Mesenchymal stem cell (in vitro differentiated cells and primary cell): Measurements from ENCODE around the gene GRAMD1B.

Experiments used
- DNase-seq: peaks from one replicate; pipeline ENCODE4 v3.0.0-alpha.2; 2013
- H2AFZ ChIP-seq: one replicate; pipeline ENCODE4 v1.6.1; 2013; ENCODE audit warnings: low read depth, mild to moderate bottlenecking, control low read depth, inconsistent platforms, low read length, moderate library complexity
- H2AK5ac ChIP-seq: 2 replicates; pipeline ENCODE4 v1.6.1; 2013; ENCODE audit warnings: low read length, moderate library complexity, mild to moderate bottlenecking, inconsistent platforms; ENCODE audit not compliant: severe bottlenecking
- H2BK120ac ChIP-seq: one replicate; pipeline ENCODE4 v1.6.1; 2013; ENCODE audit warnings: low read depth, mild to moderate bottlenecking, inconsistent platforms, low read length, moderate library complexity
- H2BK12ac ChIP-seq, 2 experiments: one replicate each; pipeline ENCODE4 v1.6.1; 2013; ENCODE audit warnings: inconsistent platforms in 2 of 2, low read length in 2 of 2, mild to moderate bottlenecking in 2 of 2, moderate library complexity in 2 of 2, control low read depth in 1 of 2
- H2BK15ac ChIP-seq: one replicate; pipeline ENCODE4 v1.6.1; 2013; ENCODE audit warnings: mild to moderate bottlenecking, low read depth, inconsistent platforms; ENCODE audit not compliant: poor library complexity, severe bottlenecking
- H2BK5ac ChIP-seq: 2 replicates; pipeline ENCODE4 v1.6.1; 2013; ENCODE audit warnings: low read depth, mild to moderate bottlenecking, low read length, control low read depth, inconsistent platforms; ENCODE audit not compliant: poor library complexity, severe bottlenecking
- H3K14ac ChIP-seq, 2 experiments: one replicate each; pipeline ENCODE4 v1.6.1; 2013; ENCODE audit warnings: inconsistent platforms in 2 of 2, low read length in 2 of 2, control low read depth in 1 of 2, mild to moderate bottlenecking in 1 of 2, moderate library complexity in 1 of 2
- H3K18ac ChIP-seq, 2 experiments: one replicate each; pipeline ENCODE4 v1.6.1; 2013; ENCODE audit warnings: inconsistent platforms in 2 of 2, low read length in 2 of 2, control low read depth in 1 of 2, low read depth in 1 of 2, mild to moderate bottlenecking in 1 of 2
- H3K23ac ChIP-seq, 2 experiments: one replicate each; pipeline ENCODE4 v1.6.1; 2013; ENCODE audit warnings: inconsistent platforms in 2 of 2, low read length in 2 of 2, mild to moderate bottlenecking in 2 of 2, moderate library complexity in 2 of 2, control low read depth in 1 of 2
- H3K27ac ChIP-seq: 2 replicates; pipeline ENCODE4 v1.5.1; 2013; ENCODE audit warnings: mild to moderate bottlenecking, moderate library complexity, low read length, control low read depth, inconsistent platforms; ENCODE audit not compliant: poor library complexity, severe bottlenecking
- H3K27me3 ChIP-seq, 2 experiments: 2 replicates each; pipeline versions ENCODE4 v1.6.1 to v1.7.0; 2013; ENCODE audit warnings: low read length in 2 of 2, mild to moderate bottlenecking in 2 of 2, moderate library complexity in 2 of 2, control low read depth in 1 of 2, inconsistent platforms in 1 of 2; ENCODE audit not compliant: control insufficient read depth in 1 of 2, insufficient read depth in 1 of 2
- H3K36me3 ChIP-seq, 2 experiments: 2 replicates each; pipeline versions ENCODE4 v1.6.1 to v1.7.0; 2013; ENCODE audit warnings: low read length in 2 of 2, control low read depth in 1 of 2, inconsistent platforms in 1 of 2, low read depth in 1 of 2, mild to moderate bottlenecking in 1 of 2; ENCODE audit not compliant: insufficient read depth in 2 of 2, control insufficient read depth in 1 of 2
- H3K4ac ChIP-seq, 2 experiments: one replicate each; pipeline ENCODE4 v1.6.1; 2013; ENCODE audit warnings: inconsistent platforms in 2 of 2, low read length in 2 of 2, mild to moderate bottlenecking in 2 of 2, moderate library complexity in 2 of 2, control low read depth in 1 of 2, low read depth in 1 of 2
- H3K4me1 ChIP-seq: 2 replicates; pipeline ENCODE4 v1.6.1; 2013; ENCODE audit warnings: low read depth, low read length, control low read depth; ENCODE audit not compliant: control insufficient read depth, insufficient read depth
- H3K4me2 ChIP-seq: 2 replicates; pipeline ENCODE4 v1.6.1; 2013; ENCODE audit warnings: low read length, mild to moderate bottlenecking, inconsistent platforms; ENCODE audit not compliant: poor library complexity, severe bottlenecking
- H3K4me3 ChIP-seq, 2 experiments: 2 replicates each; pipeline versions ENCODE4 v1.5.1 to v1.7.0; 2013; ENCODE audit warnings: low read length in 2 of 2, mild to moderate bottlenecking in 2 of 2, control low read depth in 1 of 2, low read depth in 1 of 2; ENCODE audit not compliant: insufficient read depth in 1 of 2
- H3K79me1 ChIP-seq: replicated peaks from 2 replicates; pipeline ENCODE4 v1.6.1; 2013; ENCODE audit warnings: mild to moderate bottlenecking, control low read depth, low read length, inconsistent platforms; ENCODE audit not compliant: poor library complexity, severe bottlenecking
- H3K9ac ChIP-seq: 2 replicates; pipeline ENCODE4 v1.7.0; 2013; ENCODE audit warnings: mild to moderate bottlenecking, low read length, moderate library complexity
- H3K9me3 ChIP-seq: 2 replicates; pipeline ENCODE4 v1.7.0; 2013; ENCODE audit warnings: mild to moderate bottlenecking, low read length; ENCODE audit not compliant: control insufficient read depth
- H4K8ac ChIP-seq: one replicate; pipeline ENCODE4 v1.6.1; 2013; ENCODE audit warnings: inconsistent platforms, mild to moderate bottlenecking, low read length, moderate library complexity
- H4K91ac ChIP-seq: one replicate; pipeline ENCODE4 v1.6.1; 2013; ENCODE audit warnings: mild to moderate bottlenecking, low read length, inconsistent platforms
- WGBS: methylation state at CpG from one replicate; pipeline ENCODE4 v1.1.7; 2013; ENCODE audit warnings: mixed read lengths; 5-methylcytosine and 5-hydroxymethylcytosine counted together

Gene GRAMD1B

GRCh38 chr11:123573286-123573685 is 143.2 kb downstream of the GRAMD1B start:
- Histone ChIP-seq H3K4me3 (no peak overlapping the region), H2BK120ac (no peak overlapping the region), H3K4me2 (no peak overlapping the region), H2BK15ac (no peak overlapping the region), H4K91ac (no peak overlapping the region), H2BK12ac (no peak overlapping the region), H3K23ac (no peak overlapping the region), H3K27me3 (peaks cover 0 to 7% of the 10 kb centered on the region in 2 experiments), H3K4me1 (no peaks in the 10 kb centered on the region), H3K18ac (no peak overlapping the region), H2BK5ac (no peak overlapping the region), H2AFZ (no peak overlapping the region), H3K36me3 (no peaks in the 10 kb centered on the region), H3K14ac (no peak overlapping the region), H3K9me3 (no peaks in the 10 kb centered on the region), H3K27ac (no peak overlapping the region), H3K79me1 (no peaks in the 10 kb centered on the region), H4K8ac (no peak overlapping the region), H2AK5ac (no peak overlapping the region), H3K9ac (no peak overlapping the region), H3K4ac (no peak overlapping the region)
- DNase-seq: no peak
- no CpG with 5 or more reads among the region's 2 CpGs for WGBS

- Histone ChIP-seq H3K18ac (no peak overlapping the region), H3K4me3 (no peak overlapping the region), H3K79me1 (no peaks in the 10 kb centered on the region), H2BK120ac (no peak overlapping the region), H2BK15ac (no peak overlapping the region), H3K27ac (no peak overlapping the region), H3K36me3 (peaks cover 2 to 8% of the 10 kb centered on the region in 2 experiments), H3K9me3 (no peaks in the 10 kb centered on the region), H3K27me3 (peaks cover 0 to 11% of the 10 kb centered on the region in 2 experiments), H3K4me2 (no peak overlapping the region), H3K4ac (no peak overlapping the region), H2BK5ac (no peak overlapping the region), H2AFZ (no peak overlapping the region), H2BK12ac (no peak overlapping the region), H2AK5ac (no peak overlapping the region), H4K91ac (no peak overlapping the region), H3K23ac (no peak overlapping the region), H4K8ac (no peak overlapping the region), H3K14ac (no peak overlapping the region), H3K4me1 (no peaks in the 10 kb centered on the region), H3K9ac (no peak overlapping the region)
- WGBS: 86% methylated on average over 6 of the region's 7 CpGs
- no peak for DNase-seq
These were observed 145.4 kb downstream of the GRAMD1B start for GRCh38 chr11:123575441-123575840.

DNA sequence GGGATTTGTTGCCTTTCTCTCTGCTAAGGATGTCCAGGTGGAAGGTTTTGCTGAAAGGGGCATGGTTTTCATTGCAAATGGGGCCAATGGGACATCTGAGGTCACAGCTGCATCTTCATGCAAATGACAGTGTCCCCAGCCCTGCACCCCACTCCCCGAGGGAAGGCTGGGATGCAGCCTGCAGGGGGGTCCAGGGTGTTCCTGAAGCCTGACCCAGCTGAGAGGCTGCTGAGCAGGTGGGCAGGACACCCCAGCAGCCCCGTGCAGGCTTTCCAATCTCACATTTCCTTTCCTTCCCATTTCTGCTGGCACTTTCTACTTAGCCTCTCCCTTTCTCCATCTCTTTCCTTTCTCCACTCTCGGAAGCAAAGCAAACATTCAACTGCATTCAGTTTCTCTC is 146.0 kb downstream of the GRAMD1B start:
- H2BK15ac ChIP-seq: no peak overlapping the region
- H3K4me1 ChIP-seq: peaks cover 2% of the 10 kb centered on the region
- no peak overlapping the region for H3K27ac ChIP-seq
- no peaks in the 10 kb centered on the region for H3K9me3 ChIP-seq
- DNase-seq: no peak
- no peak overlapping the region for H2AK5ac ChIP-seq
- H2AFZ ChIP-seq: no peak overlapping the region
- no peak overlapping the region for H3K9ac ChIP-seq
- no peak overlapping the region for H2BK12ac ChIP-seq
- H3K4ac ChIP-seq: no peak overlapping the region
- H3K4me2 ChIP-seq: no peak overlapping the region
- no peak overlapping the region for H3K23ac ChIP-seq
- 60% methylated on average over 3 of the region's 3 CpGs for WGBS
- H3K4me3 ChIP-seq: peak overlapping the region in 1 of 2 experiments; percentile 27
- no peak overlapping the region for H4K91ac ChIP-seq
- peaks cover 0 to 11% of the 10 kb centered on the region in 2 experiments for H3K27me3 ChIP-seq
- H2BK5ac ChIP-seq: no peak overlapping the region
- peaks cover 2 to 8% of the 10 kb centered on the region in 2 experiments for H3K36me3 ChIP-seq
- H2BK120ac ChIP-seq: no peak overlapping the region
- no peak overlapping the region for H4K8ac ChIP-seq
- no peak overlapping the region for H3K18ac ChIP-seq
- no peak overlapping the region for H3K14ac ChIP-seq
- no peaks in the 10 kb centered on the region for H3K79me1 ChIP-seq

DNA sequence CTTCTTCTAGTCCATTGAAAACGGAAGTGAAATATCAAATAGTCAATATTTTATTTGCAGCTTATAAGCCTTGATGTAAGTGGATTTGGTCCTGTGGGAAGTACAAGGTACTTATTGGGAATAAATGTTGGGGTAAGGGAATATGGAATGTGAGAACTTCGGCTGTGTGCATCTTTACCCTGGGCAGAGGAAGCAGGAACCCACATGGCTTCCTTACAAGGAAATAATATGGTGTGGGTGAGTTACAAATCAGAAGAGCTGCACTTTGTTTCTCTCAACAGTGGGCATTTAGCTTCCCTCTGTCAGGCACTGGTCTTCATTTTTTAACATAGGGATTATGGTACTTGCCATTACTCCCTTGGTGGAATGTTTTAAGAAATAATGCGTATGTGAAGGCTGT is 146.4 kb downstream of the GRAMD1B start:
- peak overlapping the region in 1 of 2 experiments; percentile 27 for H3K4me3 ChIP-seq
- peaks cover 2 to 8% of the 10 kb centered on the region in 2 experiments for H3K36me3 ChIP-seq
- H3K4ac ChIP-seq: no peak overlapping the region
- H2AK5ac ChIP-seq: no peak overlapping the region
- no peak overlapping the region for H2BK12ac ChIP-seq
- H3K9ac ChIP-seq: peak overlapping the region; percentile 46
- H3K4me1 ChIP-seq: peaks cover 2% of the 10 kb centered on the region
- no peak for DNase-seq
- H3K27me3 ChIP-seq: peaks cover 0 to 11% of the 10 kb centered on the region in 2 experiments
- H3K14ac ChIP-seq: no peak overlapping the region
- no peak overlapping the region for H3K27ac ChIP-seq
- no peaks in the 10 kb centered on the region for H3K79me1 ChIP-seq
- no peak overlapping the region for H2BK120ac ChIP-seq
- H3K9me3 ChIP-seq: no peaks in the 10 kb centered on the region
- no peak overlapping the region for H2AFZ ChIP-seq
- 79% methylated on average over 2 of the region's 3 CpGs for WGBS
- H3K18ac ChIP-seq: no peak overlapping the region
- no peak overlapping the region for H3K4me2 ChIP-seq
- H4K8ac ChIP-seq: no peak overlapping the region
- no peak overlapping the region for H2BK5ac ChIP-seq
- H2BK15ac ChIP-seq: no peak overlapping the region
- H3K23ac ChIP-seq: no peak overlapping the region
- no peak overlapping the region for H4K91ac ChIP-seq
